HG03439 (cell line): ENCODE data around the gene ARL5C.
"Not testable (repeated sequence)": the region's sequence is repeated elsewhere in the genome, so short reads cannot be mapped to it uniquely, and the experiment has no call there.

Experiments used
- ATAC-seq: cut with Tn5 transposase; IDR thresholded peaks from one replicate; pipeline ENCODE4 v1.9.1; 2021; ENCODE audit warnings: mild to moderate bottlenecking, moderate library complexity; ENCODE audit not compliant: unreplicated experiment

Gene ARL5C

GRCh38 chr17:39141915-39142664 is 23.9 kb downstream of the ARL5C start:
- no peak for ATAC-seq

- no peak for ATAC-seq
Measured at GRCh38 chr17:39141294-39141693, 24.7 kb downstream of the ARL5C start.

- ATAC-seq, result no peak
Measured at GRCh38 chr17:39139561-39139960, 26.4 kb downstream of the ARL5C start.

- no peak for ATAC-seq
Measured at GRCh38 chr17:39139161-39139511, 26.8 kb downstream of the ARL5C start.

GRCh38 chr17:39138431-39139160 is 27.4 kb downstream of the ARL5C start:
- no peak for ATAC-seq

- no peak for ATAC-seq
Measured at GRCh38 chr17:39134878-39135277, 31.1 kb downstream of the ARL5C start.

GRCh38 chr17:39132192-39132610 is 33.8 kb downstream of the ARL5C start:
- ATAC-seq, result no peak

GRCh38 chr17:39131616-39132015 is 34.3 kb downstream of the ARL5C start:
- ATAC-seq, result no peak

- ATAC-seq, result no peak
Measured at GRCh38 chr17:39130205-39130604, 35.8 kb downstream of the ARL5C start.

GRCh38 chr17:39129544-39129943 is 36.4 kb downstream of the ARL5C start:
- ATAC-seq, result not testable (repeated sequence)

GRCh38 chr17:39126436-39126835 is 39.5 kb downstream of the ARL5C start:
- no peak for ATAC-seq

- no peak for ATAC-seq
Measured at GRCh38 chr17:39125143-39125875, 40.7 kb downstream of the ARL5C start.

GRCh38 chr17:39123627-39124026 is 42.3 kb downstream of the ARL5C start:
- no peak for ATAC-seq

- ATAC-seq, result no peak
Measured at GRCh38 chr17:39122991-39123390, 43.0 kb downstream of the ARL5C start.

- not testable (repeated sequence) for ATAC-seq
Measured at GRCh38 chr17:39121919-39122318, 44.0 kb downstream of the ARL5C start.

- ATAC-seq, result peak; percentile 44
Measured at GRCh38 chr17:39118674-39119419, 47.1 kb downstream of the ARL5C start.

GRCh38 chr17:39116224-39116623 is 49.7 kb downstream of the ARL5C start:
- ATAC-seq, result no peak

- no peak for ATAC-seq
Measured at GRCh38 chr17:39115135-39115534, 50.8 kb downstream of the ARL5C start.

GRCh38 chr17:39114723-39115122 is 51.2 kb downstream of the ARL5C start:
- ATAC-seq, result no peak

GRCh38 chr17:39113871-39114270 is 52.1 kb downstream of the ARL5C start:
- ATAC-seq, result no peak
